Mammary epithelial cell (primary cell): ENCODE measurements around the gene TRERF1.

ENCODE experiments used
- CTCF ChIP-seq, 2 donors: IDR thresholded peaks in 1 of 2; conservative IDR thresholded peaks in 1 of 2; 2 replicates each; pipeline ENCODE4 v1.5.1; 2011 to 2012; ENCODE audit warnings: inconsistent platforms in 2 of 2, low read length in 2 of 2, mild to moderate bottlenecking in 2 of 2, control low read depth in 1 of 2, low read depth in 1 of 2; ENCODE audit not compliant: insufficient read depth in 1 of 2; ENCODE audit errors: extremely low read depth in 1 of 2
- EZH2 ChIP-seq: IDR thresholded peaks from 2 replicates; pipeline ENCODE4 v1.6.1; 2012; ENCODE audit warnings: low read length, inconsistent platforms, borderline replicate concordance

- TF ChIP-seq CTCF (conservative IDR thresholded peaks at IDR 0.05 in 1 of 2, IDR thresholded peaks at IDR 0.05 in 1 of 2; ENCODE audit: extremely low read depth in 1 of 2, insufficient read depth in 1 of 2, low read depth in 1 of 2, low read length in 2 of 2) (no peak), EZH2 (no peak)
Measured at GRCh38 chr6:42341221-42341620, 110.5 kb downstream of the TRERF1 start.
